ENCODE measurements around the gene SLC6A9. TPM values are rescaled to one million over a fixed set of nuclear protein-coding genes. Genes with fewer than 3 reads are reported as not detected.

SLC6A9 gene
- total and polyA plus RNA-seq, 7 donors = 0.28 to 1.2 (median 0.71) TPM

DNA sequence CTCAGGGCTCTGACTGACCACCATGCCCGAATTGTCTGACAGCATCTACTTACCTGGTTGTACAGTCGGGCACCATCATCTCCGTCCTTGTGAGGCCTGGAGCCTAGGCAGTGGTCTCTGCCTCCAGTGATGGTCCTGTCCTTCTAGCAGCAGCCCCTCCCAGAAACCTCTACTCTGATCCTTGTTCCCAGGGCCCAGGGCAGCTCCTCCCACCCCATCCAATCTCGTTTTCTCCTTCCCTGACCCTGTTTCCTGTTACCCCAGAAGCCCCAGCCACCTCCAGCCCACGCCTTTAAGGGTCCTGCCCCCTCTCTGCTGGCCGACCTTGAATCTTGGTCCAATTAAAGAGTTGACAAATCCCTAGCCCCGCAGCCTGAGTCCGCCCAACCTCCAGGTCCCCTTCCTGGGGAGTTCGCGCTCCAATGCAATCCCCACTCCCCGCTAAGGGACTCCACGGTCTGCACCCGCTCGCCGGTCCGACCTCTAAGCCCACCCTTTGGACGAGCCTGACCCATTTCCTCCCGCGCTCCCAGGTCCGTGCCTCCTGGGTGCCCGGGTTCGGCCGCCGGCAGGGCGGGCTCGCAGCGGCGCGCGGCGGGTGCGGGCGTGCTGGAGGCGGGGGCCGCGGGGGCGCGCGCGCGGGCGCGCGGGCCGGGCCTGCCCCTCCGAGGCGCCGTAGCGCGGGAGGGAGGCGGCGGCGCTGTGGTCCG is 52.6 kb downstream of the SLC6A9 start, which contains the start of gene B4GALT2:
B4GALT2 (plus strand) TSS at position 660 of the 710 bp plus-strand sequence. CDS start 1,951 bp downstream, outside the sequence.
- Histone ChIP-seq H3K4me1 (peaks cover 35% of the 10 kb centered on the region), H3K4me3 (peak within 1 kb of the TSS; percentile 94), H3K27ac (peak within 1 kb of the TSS; percentile 74), H3K9me3 (no peaks in the 10 kb centered on the region), H3K36me3 (ENCODE audit: insufficient read depth in 1 of 2, low read depth in 1 of 2) (peaks cover 0 to 34% of the 10 kb centered on the region in 2 donors), H3K27me3 (ENCODE audit: insufficient read depth in 3 of 3, low read length in 2 of 3) (no peaks in the 10 kb centered on the region)
- ATAC-seq = peak in 1 of 4 donors; percentile 15
- intact Hi-C loops (cut with DNase I) = no loop called here
- TF ChIP-seq, protein P1, sequence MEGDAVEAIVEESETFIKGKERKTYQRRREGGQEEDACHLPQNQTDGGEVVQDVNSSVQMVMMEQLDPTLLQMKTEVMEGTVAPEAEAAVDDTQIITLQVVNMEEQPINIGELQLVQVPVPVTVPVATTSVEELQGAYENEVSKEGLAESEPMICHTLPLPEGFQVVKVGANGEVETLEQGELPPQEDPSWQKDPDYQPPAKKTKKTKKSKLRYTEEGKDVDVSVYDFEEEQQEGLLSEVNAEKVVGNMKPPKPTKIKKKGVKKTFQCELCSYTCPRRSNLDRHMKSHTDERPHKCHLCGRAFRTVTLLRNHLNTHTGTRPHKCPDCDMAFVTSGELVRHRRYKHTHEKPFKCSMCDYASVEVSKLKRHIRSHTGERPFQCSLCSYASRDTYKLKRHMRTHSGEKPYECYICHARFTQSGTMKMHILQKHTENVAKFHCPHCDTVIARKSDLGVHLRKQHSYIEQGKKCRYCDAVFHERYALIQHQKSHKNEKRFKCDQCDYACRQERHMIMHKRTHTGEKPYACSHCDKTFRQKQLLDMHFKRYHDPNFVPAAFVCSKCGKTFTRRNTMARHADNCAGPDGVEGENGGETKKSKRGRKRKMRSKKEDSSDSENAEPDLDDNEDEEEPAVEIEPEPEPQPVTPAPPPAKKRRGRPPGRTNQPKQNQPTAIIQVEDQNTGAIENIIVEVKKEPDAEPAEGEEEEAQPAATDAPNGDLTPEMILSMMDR (IDR thresholded peaks at IDR 0.05) = no peak
- WGBS, 3 donors = 7 to 18% (median 17%) methylated on average over 21 to 54 of the region's 54 CpGs
- DNase-seq = peak; percentile 64 to 74

DNA sequence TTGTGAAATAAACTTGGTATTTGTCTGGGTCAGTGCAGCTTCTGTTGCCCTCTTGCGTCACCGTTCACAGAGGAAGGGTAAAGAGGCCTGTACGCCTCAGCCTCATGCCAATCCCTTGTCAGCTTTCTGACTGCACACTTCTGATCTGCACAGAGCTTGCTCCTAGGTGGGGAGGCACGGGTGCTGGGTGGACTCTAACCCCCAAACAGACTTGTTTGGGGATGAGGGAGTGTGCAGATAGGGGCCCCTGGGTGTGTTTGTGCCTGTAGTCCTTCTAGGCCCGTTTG is 53.1 kb downstream of the SLC6A9 start:
- H3K4me1 ChIP-seq = peaks cover 37% of the 10 kb centered on the region

DNA sequence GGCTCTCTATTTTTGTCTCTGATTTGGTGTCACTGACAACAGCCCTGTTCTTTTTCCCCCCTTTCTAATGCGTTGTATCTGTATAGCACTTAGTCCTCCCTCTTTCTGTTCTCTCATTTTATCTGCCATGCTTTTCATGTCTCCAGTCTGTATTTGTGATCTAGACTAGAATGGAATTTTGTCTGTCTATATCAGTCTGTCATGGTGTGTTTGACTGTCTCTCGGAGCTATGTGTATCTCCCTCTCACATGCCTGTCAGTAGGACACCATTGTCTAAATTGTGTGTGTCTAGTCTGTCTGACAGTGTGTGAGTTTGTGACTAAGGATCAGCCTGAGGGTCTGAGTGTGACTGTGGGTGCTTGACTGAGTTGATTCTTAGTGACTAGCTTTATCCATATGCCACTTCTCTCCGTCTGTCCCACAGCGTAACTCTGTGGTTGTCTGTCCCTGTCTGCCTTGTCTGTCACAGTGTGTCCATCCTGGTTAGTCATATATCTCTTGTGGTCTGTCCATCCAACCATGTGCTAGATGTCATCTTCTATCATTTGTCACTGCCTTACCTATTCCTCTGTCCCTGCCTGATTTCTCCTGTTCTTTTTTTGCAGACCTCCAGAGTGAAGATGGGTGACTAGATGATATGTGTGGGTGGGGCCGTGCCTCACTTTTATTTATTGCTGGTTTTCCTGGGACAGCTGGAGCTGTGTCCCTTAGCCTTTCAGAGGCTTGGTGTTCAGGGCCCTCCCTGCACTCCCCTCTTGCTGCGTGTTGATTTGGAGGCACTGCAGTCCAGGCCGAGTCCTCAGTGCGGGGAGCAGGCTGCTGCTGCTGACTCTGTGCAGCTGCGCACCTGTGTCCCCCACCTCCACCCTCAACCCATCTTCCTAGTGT is 53.6 kb downstream of the SLC6A9 start:
- 79 to 90% (median 89%) methylated on average over 9 of the region's 9 CpGs for WGBS, 3 donors
- Histone ChIP-seq H3K4me3 (peak overlapping the region; percentile 27), H3K27me3 (ENCODE audit: insufficient read depth in 3 of 3, low read length in 2 of 3) (no peaks in the 10 kb centered on the region), H3K27ac (no peak overlapping the region), H3K36me3 (ENCODE audit: insufficient read depth in 1 of 2, low read depth in 1 of 2) (peaks cover 2 to 35% of the 10 kb centered on the region in 2 donors), H3K4me1 (peaks cover 37% of the 10 kb centered on the region), H3K9me3 (no peaks in the 10 kb centered on the region)
- TF ChIP-seq, protein P1 (IDR thresholded peaks at IDR 0.05) = no peak
- no peak for DNase-seq
- no peak for ATAC-seq
- intact Hi-C loops (cut with DNase I) = no loop called here

More for the DNA sequence above, 53.1 kb downstream of the SLC6A9 start:
- WGBS, 3 donors = 66 to 83% (median 70%) methylated on average over 5 of the region's 5 CpGs
- Histone ChIP-seq H3K27ac (no peak overlapping the region), H3K36me3 (ENCODE audit: insufficient read depth in 1 of 2, low read depth in 1 of 2) (peaks cover 0 to 34% of the 10 kb centered on the region in 2 donors), H3K9me3 (no peaks in the 10 kb centered on the region), H3K4me3 (peak overlapping the region; percentile 68), H3K27me3 (ENCODE audit: insufficient read depth in 3 of 3, low read length in 2 of 3) (no peaks in the 10 kb centered on the region)
- intact Hi-C loops (cut with DNase I) = no loop called here
- TF ChIP-seq, protein P1 (IDR thresholded peaks at IDR 0.05) = no peak
- DNase-seq (no peak), ATAC-seq (no peak)

DNA sequence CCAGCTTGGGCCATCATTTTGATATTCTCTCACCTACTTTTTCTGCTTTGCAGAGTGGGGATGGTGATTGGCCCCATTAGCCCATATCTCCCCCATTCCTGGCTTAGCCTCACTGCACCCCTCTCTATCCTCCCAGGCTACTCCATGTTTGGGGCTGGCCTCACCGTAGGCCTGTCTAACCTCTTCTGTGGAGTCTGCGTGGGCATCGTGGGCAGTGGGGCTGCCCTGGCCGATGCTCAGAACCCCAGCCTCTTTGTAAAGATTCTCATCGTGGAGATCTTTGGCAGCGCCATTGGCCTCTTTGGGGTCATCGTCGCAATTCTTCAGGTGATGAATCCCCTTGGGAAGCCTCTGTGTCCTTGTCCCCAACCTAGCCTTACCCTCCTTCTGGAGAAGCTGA is 54.4 kb downstream of the SLC6A9 start:
- TF ChIP-seq, protein P1 (IDR thresholded peaks at IDR 0.05) = no peak
- peak overlapping the region; percentile 27 for H3K4me3 ChIP-seq
- ATAC-seq (no peak), DNase-seq (no peak)
- intact Hi-C loops (cut with DNase I) = no loop called here
- H3K27me3 ChIP-seq (ENCODE audit: insufficient read depth in 3 of 3, low read length in 2 of 3) = no peaks in the 10 kb centered on the region
- peaks cover 2 to 42% of the 10 kb centered on the region in 2 donors for H3K36me3 ChIP-seq (ENCODE audit: insufficient read depth in 1 of 2, low read depth in 1 of 2)
- H3K9me3 ChIP-seq = no peaks in the 10 kb centered on the region
- 88 to 93% (median 92%) methylated on average over 8 of the region's 8 CpGs for WGBS, 3 donors
- H3K27ac ChIP-seq = no peak overlapping the region
- H3K4me1 ChIP-seq = peaks cover 39% of the 10 kb centered on the region

Measured in psoas muscle (tissue), 8 donors.